Endometrial microvascular endothelial cells (primary cell): ENCODE measurements around the gene EGLN1. TPM values are rescaled to one million over a fixed set of nuclear protein-coding genes. Genes with fewer than 3 reads are reported as not detected.
"Not testable (repeated sequence)": the region's sequence is repeated elsewhere in the genome, so short reads cannot be mapped to it uniquely, and the experiment has no call there.

Experiments used
- in situ Hi-C: cut with HindIII; loops from 2 replicates; pipeline ENCODE4 v1.10.0; 2017; ENCODE audit warnings: low sequenced_read_pairs, low pct_unique_long_range_greater_than_20kb; ENCODE audit errors: inconsistent ontology term
- total RNA-seq: library from RNA; depleted of rRNA; stranded (reverse); fragments of >200 nt; gene quantifications from one replicate; pipeline ENCODE4 v1.2.3, GENCODE V29; 2015; ENCODE audit errors: inconsistent ontology term

Gene EGLN1
- total RNA-seq, 1 donor from 2014 or later, result 46.2 TPM

GRCh38 chr1:231376875-231377549 is 45.1 kb downstream of the EGLN1 start:
- in situ Hi-C loops, result no loop called here

GRCh38 chr1:231376101-231376500 is 46.0 kb downstream of the EGLN1 start:
- in situ Hi-C loops, result no loop called here

GRCh38 chr1:231374394-231374793 is 47.7 kb downstream of the EGLN1 start:
- in situ Hi-C loops, result no loop called here

GRCh38 chr1:231372501-231372900 is 49.6 kb downstream of the EGLN1 start:
- in situ Hi-C loops, result no loop called here

- in situ Hi-C loops, result no loop called here
Measured at GRCh38 chr1:231369282-231369681, 52.8 kb downstream of the EGLN1 start.

GRCh38 chr1:231364192-231364591 is 57.9 kb downstream of the EGLN1 start:
- in situ Hi-C loops, result no loop called here

GRCh38 chr1:231363624-231364023 is 58.5 kb downstream of the EGLN1 start:
- in situ Hi-C loops, result no loop called here

GRCh38 chr1:231362325-231362724 is 59.8 kb downstream of the EGLN1 start:
- in situ Hi-C loops, result no loop called here

GRCh38 chr1:231359113-231359512 is 63.0 kb downstream of the EGLN1 start:
- in situ Hi-C loops, result no loop called here

- in situ Hi-C loops, result no loop called here
Measured at GRCh38 chr1:231357831-231358354, 64.2 kb downstream of the EGLN1 start.

- in situ Hi-C loops, result no loop called here
Measured at GRCh38 chr1:231357187-231357772, 64.8 kb downstream of the EGLN1 start.

GRCh38 chr1:231355171-231355570 is 66.9 kb downstream of the EGLN1 start:
- in situ Hi-C loops, result no loop called here

- in situ Hi-C loops, result no loop called here
Measured at GRCh38 chr1:231354330-231355020, 67.6 kb downstream of the EGLN1 start.

GRCh38 chr1:231353086-231353485 is 69.0 kb downstream of the EGLN1 start:
- in situ Hi-C loops, result no loop called here

GRCh38 chr1:231351816-231352215 is 70.3 kb downstream of the EGLN1 start:
- in situ Hi-C loops, result no loop called here

GRCh38 chr1:231348856-231349255 is 73.2 kb downstream of the EGLN1 start:
- in situ Hi-C loops, result not testable (repeated sequence)

- in situ Hi-C loops, result no loop called here
Measured at GRCh38 chr1:231348442-231348841, 73.6 kb downstream of the EGLN1 start.

GRCh38 chr1:231347961-231348360 is 74.1 kb downstream of the EGLN1 start:
- in situ Hi-C loops, result no loop called here

- in situ Hi-C loops, result no loop called here
Measured at GRCh38 chr1:231340328-231341013, 81.6 kb downstream of the EGLN1 start.
